Esophagus squamous epithelium (tissue), 5 donors: Measurements from ENCODE around the gene CDC14A. TPM values are rescaled to one million over a fixed set of nuclear protein-coding genes. Genes with fewer than 3 reads are reported as not detected.
A peak's percentile ranks its signal among the peaks of the same experiment; 100 is the strongest.

Experiments
- DNase-seq: peaks from one replicate; lab custom pipeline; 2025; lab: John Stamatoyannopoulos, UW
- H3K27ac ChIP-seq, 4 donors: fragments of 200-600 bp; sonication (generic); one replicate each; pipeline ENCODE4 v1.5.1; 2016 to 2019; ENCODE audit warnings: mild to moderate bottlenecking in 1 of 4
- H3K27me3 ChIP-seq, 4 donors: fragments of 200-600 bp; sonication (generic); 1 replicate in 3 of 4; 2 replicates in 1 of 4; pipeline versions ENCODE4 v1.5.1 to v1.6.0; 2017 to 2021; ENCODE audit warnings: antibody characterized with exemption in 1 of 4
- H3K36me3 ChIP-seq, 3 donors: fragments of 200-600 bp; sonication (generic); one replicate each; pipeline ENCODE4 v1.5.1; 2016 to 2019
- H3K4me1 ChIP-seq, 3 donors: fragments of 200-600 bp; sonication (generic); one replicate each; pipeline ENCODE4 v1.5.1; 2017 to 2019
- H3K4me3 ChIP-seq, 4 donors: fragments of 200-600 bp; sonication (generic); 1 replicate in 3 of 4; 2 replicates in 1 of 4; pipeline ENCODE4 v1.5.1; 2016 to 2019; ENCODE audit warnings: mild to moderate bottlenecking in 2 of 4, moderate library complexity in 1 of 4
- H3K9me3 ChIP-seq, 3 donors: fragments of 200-600 bp; sonication (generic); one replicate each; pipeline ENCODE4 v1.5.1; 2016 to 2019
- CTCF ChIP-seq, 6 experiments: fragments of 450-650 bp in 4 of 6; fragments of 200-600 bp in 2 of 6; sonication (generic) in 2 of 6; IDR thresholded peaks; one replicate each; pipeline ENCODE4 v1.5.1; 2016 to 2019; ENCODE audit warnings: antibody characterized with exemption in 6 of 6, mild to moderate bottlenecking in 4 of 6, moderate library complexity in 4 of 6
- POLR2A ChIP-seq, 4 donors: fragments of 450-650 bp; IDR thresholded peaks; one replicate each; pipeline ENCODE4 v1.6.1; 2017; ENCODE audit warnings: antibody characterized with exemption in 4 of 4, mild to moderate bottlenecking in 4 of 4, moderate library complexity in 3 of 4
- WGBS, 2 donors: methylation state at CpG; one replicate each; pipeline ENCODE4 v1.1.5; 2018; 5-methylcytosine and 5-hydroxymethylcytosine counted together
- intact Hi-C: fragments of 100-400 bp; cut with DNase I; formaldehyde crosslinking; loops from one replicate; pipeline ENCODE4 v1.15.0; 2022
- total RNA-seq, 4 donors: library from RNA; depleted of rRNA; stranded (reverse); fragments of >200 nt; gene quantifications; one replicate each; pipeline ENCODE4 v1.1.0, GENCODE V29; 2016
- donor health status: DM: yes; HTN: yes; CAD: no.

The CDC14A gene
- total RNA-seq, 4 donors from 2014 or later, result 3.0 to 8.6 (median 4.3) TPM

- TF ChIP-seq CTCF (IDR thresholded peaks at IDR 0.05), result no peak
- TF ChIP-seq POLR2A (IDR thresholded peaks at IDR 0.05), result no peak
- Histone ChIP-seq H3K9me3 (no peaks in the 10 kb centered on the region), H3K36me3 (peaks cover 0 to 24% (median 0%) of the 10 kb centered on the region in 3 donors), H3K27ac (no peak overlapping the region), H3K4me1 (peaks cover 0 to 6% (median 6%) of the 10 kb centered on the region in 3 donors), H3K4me3 (no peak overlapping the region), H3K27me3 (no peaks in the 10 kb centered on the region)
- 93 to 98% methylated on average over 4 to 5 of the region's 5 CpGs for WGBS, 2 donors
- intact Hi-C loops, result no loop called here
- DNase-seq, result no peak
These were observed 43.6 kb downstream of the CDC14A start for GRCh38 chr1:100395913-100396312.

GRCh38 chr1:100396651-100397050 is 44.3 kb downstream of the CDC14A start:
- TF ChIP-seq POLR2A (IDR thresholded peaks at IDR 0.05) (no peak), CTCF (IDR thresholded peaks at IDR 0.05) (no peak)
- H3K9me3 ChIP-seq, result no peaks in the 10 kb centered on the region
- H3K36me3 ChIP-seq, result peaks cover 0 to 17% (median 0%) of the 10 kb centered on the region in 3 donors
- WGBS, 2 donors, result 75 to 84% methylated on average over 3 of the region's 3 CpGs
- H3K4me3 ChIP-seq, result no peak overlapping the region
- DNase-seq, result no peak
- H3K4me1 ChIP-seq, result peaks cover 0 to 6% (median 6%) of the 10 kb centered on the region in 3 donors
- intact Hi-C loops, result no loop called here
- H3K27me3 ChIP-seq, result no peaks in the 10 kb centered on the region
- no peak overlapping the region for H3K27ac ChIP-seq

GRCh38 chr1:100397681-100398080 is 45.4 kb downstream of the CDC14A start:
- Histone ChIP-seq H3K27ac (no peak overlapping the region), H3K27me3 (no peaks in the 10 kb centered on the region), H3K9me3 (no peaks in the 10 kb centered on the region), H3K36me3 (peaks cover 0 to 12% (median 0%) of the 10 kb centered on the region in 3 donors), H3K4me1 (peaks cover 0 to 6% (median 6%) of the 10 kb centered on the region in 3 donors), H3K4me3 (no peak overlapping the region)
- intact Hi-C loops, result no loop called here
- TF ChIP-seq CTCF (IDR thresholded peaks at IDR 0.05) (no peak), POLR2A (IDR thresholded peaks at IDR 0.05) (no peak)
- no peak for DNase-seq

- WGBS, 2 donors, result 82 to 87% methylated on average over 2 of the region's 2 CpGs
- Histone ChIP-seq H3K36me3 (peaks cover 0 to 8% (median 0%) of the 10 kb centered on the region in 3 donors), H3K27me3 (no peaks in the 10 kb centered on the region), H3K4me3 (no peak overlapping the region), H3K27ac (no peak overlapping the region), H3K9me3 (no peaks in the 10 kb centered on the region), H3K4me1 (peaks cover 0 to 6% (median 6%) of the 10 kb centered on the region in 3 donors)
- TF ChIP-seq CTCF (IDR thresholded peaks at IDR 0.05) (no peak), POLR2A (IDR thresholded peaks at IDR 0.05) (no peak)
- intact Hi-C loops, result no loop called here
- DNase-seq, result no peak
These were observed 46.3 kb downstream of the CDC14A start for GRCh38 chr1:100398648-100399047.

GRCh38 chr1:100400404-100400803 is 48.1 kb downstream of the CDC14A start:
- H3K27ac ChIP-seq, result peak overlapping the region in 2 of 4 donors; percentile 19 to 49
- no peak overlapping the region for H3K4me3 ChIP-seq
- no peaks in the 10 kb centered on the region for H3K27me3 ChIP-seq
- H3K36me3 ChIP-seq, result no peaks in the 10 kb centered on the region
- DNase-seq, result peak; percentile 8
- peaks cover 0 to 6% (median 0%) of the 10 kb centered on the region in 3 donors for H3K4me1 ChIP-seq
- WGBS, 2 donors, result 40 to 52% methylated on average over 2 of the region's 2 CpGs
- intact Hi-C loops, result no loop called here
- TF ChIP-seq POLR2A (IDR thresholded peaks at IDR 0.05), result peak in 1 of 4 donors; percentile 44
- TF ChIP-seq CTCF (IDR thresholded peaks at IDR 0.05), result no peak
- H3K9me3 ChIP-seq, result no peaks in the 10 kb centered on the region
